Activated CD4-positive, CD25-positive, alpha-beta regulatory T cell treated with anti-CD3 and anti-CD28 coated beads, Interleukin-2, amount 50 U/mL, for 24 hours (primary cell): Measurements from ENCODE around the gene COG2.
"Not testable (repeated sequence)": the region's sequence is repeated elsewhere in the genome, so short reads cannot be mapped to it uniquely, and the experiment has no call there.

ENCODE experiments used
- ATAC-seq, 2 donors: fragments of 150-1000 bp; cut with Tn5 transposase; one replicate each; pipeline ENCODE4 v1.10.0; 2021; ENCODE audit warnings: mild to moderate bottlenecking in 1 of 2, moderate library complexity in 1 of 2

COG2 gene

GRCh38 chr1:230679192-230679591 is 36.9 kb downstream of the COG2 start:
- ATAC-seq: no peak

- ATAC-seq: no peak
Measured at GRCh38 chr1:230679825-230680224, 37.5 kb downstream of the COG2 start.

- ATAC-seq: no peak
Measured at GRCh38 chr1:230680300-230681025, 38.2 kb downstream of the COG2 start.

GRCh38 chr1:230681599-230681998 is 39.3 kb downstream of the COG2 start:
- peak; percentile 68 to 73 for ATAC-seq

- ATAC-seq: no peak
Measured at GRCh38 chr1:230682274-230682673, 40.0 kb downstream of the COG2 start.

- no peak for ATAC-seq
Measured at GRCh38 chr1:230682882-230683610, 40.8 kb downstream of the COG2 start.

GRCh38 chr1:230684146-230684545 is 41.9 kb downstream of the COG2 start:
- ATAC-seq: no peak

GRCh38 chr1:230684998-230685397 is 42.7 kb downstream of the COG2 start:
- no peak for ATAC-seq

GRCh38 chr1:230686747-230687146 is 44.5 kb downstream of the COG2 start:
- no peak for ATAC-seq

GRCh38 chr1:230690101-230690500 is 47.8 kb downstream of the COG2 start:
- ATAC-seq: no peak

- no peak for ATAC-seq
Measured at GRCh38 chr1:230691615-230692014, 49.3 kb downstream of the COG2 start.

- no peak for ATAC-seq
Measured at GRCh38 chr1:230693221-230693620, 50.9 kb downstream of the COG2 start.

- no peak for ATAC-seq
Measured at GRCh38 chr1:230693777-230694176, 51.5 kb downstream of the COG2 start.

- ATAC-seq: no peak
Measured at GRCh38 chr1:230694464-230694863, 52.2 kb downstream of the COG2 start.

GRCh38 chr1:230694991-230695390 is 52.7 kb downstream of the COG2 start:
- ATAC-seq: peak in 1 of 2 donors; percentile 24

- no peak for ATAC-seq
Measured at GRCh38 chr1:230696218-230696617, 53.9 kb downstream of the COG2 start.

GRCh38 chr1:230696722-230697437 is 54.6 kb downstream of the COG2 start:
- ATAC-seq: no peak

- ATAC-seq: no peak
Measured at GRCh38 chr1:230698130-230698529, 55.8 kb downstream of the COG2 start.

GRCh38 chr1:230698964-230699363 is 56.7 kb downstream of the COG2 start:
- ATAC-seq: not testable (repeated sequence)

- ATAC-seq: no peak
Measured at GRCh38 chr1:230699716-230700115, 57.4 kb downstream of the COG2 start.

- ATAC-seq: no peak
Measured at GRCh38 chr1:230700132-230700531, 57.9 kb downstream of the COG2 start.

- no peak for ATAC-seq
Measured at GRCh38 chr1:230701434-230701833, 59.2 kb downstream of the COG2 start.

GRCh38 chr1:230701895-230702768 is 59.9 kb downstream of the COG2 start:
- no peak for ATAC-seq
